Stimulated activated naive CD8-positive, alpha-beta T cell treated with anti-CD3 and anti-CD28 coated beads, Interleukin-15, Interleukin-2, amounts not matched to agents 100 U/mL and 50 U/mL, for 24 hours (primary cell): ENCODE measurements around the gene CEP164.
A peak's percentile ranks its signal among the peaks of the same experiment; 100 is the strongest.
"Not testable (repeated sequence)": the region's sequence is repeated elsewhere in the genome, so short reads cannot be mapped to it uniquely, and the experiment has no call there.

Experiments used
- ATAC-seq: fragments of 150-1000 bp; cut with Tn5 transposase; one replicate; pipeline ENCODE4 v1.10.0; 2021
- DNase-seq: peaks from one replicate; pipeline ENCODE4 v3.0.0; 2021

CEP164 gene

GRCh38 chr11:117305145-117305544 is 22.5 kb upstream of the CEP164 start:
- ATAC-seq: no peak
- no peak for DNase-seq

GRCh38 chr11:117309310-117309709 is 18.3 kb upstream of the CEP164 start:
- no peak for ATAC-seq
- no peak for DNase-seq

GRCh38 chr11:117313091-117313490 is 14.6 kb upstream of the CEP164 start:
- DNase-seq: no peak
- no peak for ATAC-seq

GRCh38 chr11:117313828-117314768 is 13.6 kb upstream of the CEP164 start:
- ATAC-seq (no peak), DNase-seq (no peak)

GRCh38 chr11:117314840-117315239 is 12.8 kb upstream of the CEP164 start:
- ATAC-seq (no peak), DNase-seq (no peak)

- peak; percentile 69 for ATAC-seq
- peak; percentile 37 for DNase-seq
These were observed 12.1 kb upstream of the CEP164 start for GRCh38 chr11:117315285-117316196.

- ATAC-seq (peak; percentile 21), DNase-seq (no peak)
These were observed 11.3 kb upstream of the CEP164 start, which contains the start of gene BACE1 for GRCh38 chr11:117316197-117316961. Gene BACE1, minus strand, starts transcription at chr11:117316256. Its CDS starts 461 bp downstream, at chr11:117315795.

- DNase-seq: no peak
- no peak for ATAC-seq
These were observed 8.9 kb upstream of the CEP164 start for GRCh38 chr11:117318738-117319137.

GRCh38 chr11:117319214-117319840 is 8.3 kb upstream of the CEP164 start:
- ATAC-seq (no peak), DNase-seq (no peak)

GRCh38 chr11:117327255-117327566 is 443 bp upstream of the CEP164 start:
- not testable (repeated sequence) for ATAC-seq, DNase-seq

GRCh38 chr11:117328375-117329010 is 839 bp downstream of the CEP164 start:
- ATAC-seq (no peak), DNase-seq (no peak)

- ATAC-seq (no peak), DNase-seq (no peak)
These were observed 5.2 kb downstream of the CEP164 start for GRCh38 chr11:117332843-117333242.

- no peak for ATAC-seq
These were observed 6.3 kb downstream of the CEP164 start for GRCh38 chr11:117333917-117334316.

GRCh38 chr11:117334896-117335295 is 7.2 kb downstream of the CEP164 start:
- ATAC-seq (no peak), DNase-seq (no peak)

More at GRCh38 chr11:117333917-117334316, 6.3 kb downstream of the CEP164 start:
- no peak for DNase-seq

- no peak for DNase-seq
These were observed 7.7 kb downstream of the CEP164 start for GRCh38 chr11:117335399-117335798.

GRCh38 chr11:117337076-117337475 is 9.4 kb downstream of the CEP164 start:
- DNase-seq (no peak), ATAC-seq (no peak)

More at GRCh38 chr11:117335399-117335798, 7.7 kb downstream of the CEP164 start:
- ATAC-seq: no peak

GRCh38 chr11:117345039-117345438 is 17.4 kb downstream of the CEP164 start:
- no peak for ATAC-seq
- DNase-seq: no peak

GRCh38 chr11:117354550-117354949 is 26.9 kb downstream of the CEP164 start:
- DNase-seq (no peak), ATAC-seq (no peak)

- ATAC-seq: no peak
These were observed 28.7 kb downstream of the CEP164 start for GRCh38 chr11:117356126-117356890.

GRCh38 chr11:117361432-117361831 is 33.8 kb downstream of the CEP164 start:
- DNase-seq (no peak), ATAC-seq (no peak)

More at GRCh38 chr11:117356126-117356890, 28.7 kb downstream of the CEP164 start:
- DNase-seq: no peak
